GM10266 (cell line): ENCODE data around the gene PLCD1.

Source experiments
- DNase-seq: peaks from one replicate; pipeline ENCODE4 v3.0.0; 2012; ENCODE audit errors: extremely low spot score
- CTCF ChIP-seq: IDR thresholded peaks from 2 replicates; pipeline ENCODE4 v1.5.1; 2012; ENCODE audit warnings: mild to moderate bottlenecking, low read depth; ENCODE audit not compliant: control insufficient read depth, insufficient read depth; ENCODE audit errors: missing control alignments

The PLCD1 gene

GRCh38 chr3:38032328-38032865 is 3.0 kb upstream of the PLCD1 start:
- DNase-seq: no peak
- TF ChIP-seq CTCF: no peak

- DNase-seq: no peak
These were observed 1.9 kb upstream of the PLCD1 start for GRCh38 chr3:38031022-38031994.

GRCh38 chr3:38030126-38031021 is 932 bp upstream of the PLCD1 start:
- TF ChIP-seq CTCF: no peak

More at GRCh38 chr3:38031022-38031994, 1.9 kb upstream of the PLCD1 start:
- no peak for TF ChIP-seq CTCF

GRCh38 chr3:38028621-38029361 is 651 bp downstream of the PLCD1 start:
- no peak for DNase-seq
- no peak for TF ChIP-seq CTCF

More at GRCh38 chr3:38030126-38031021, 932 bp upstream of the PLCD1 start:
- no peak for DNase-seq

- TF ChIP-seq CTCF: no peak
- DNase-seq: no peak
These were observed 1.7 kb downstream of the PLCD1 start for GRCh38 chr3:38027466-38028465.
